Activated CD4-positive, CD25-positive, alpha-beta regulatory T cell treated with anti-CD3 and anti-CD28 coated beads, Interleukin-2, amount 50 U/mL, for 72 hours (primary cell): ENCODE results near the gene PLA2G2E.
"Not testable (repeated sequence)": the region's sequence is repeated elsewhere in the genome, so short reads cannot be mapped to it uniquely, and the experiment has no call there.

Source experiments
- DNase-seq: peaks from one replicate; pipeline ENCODE4 v3.0.0; 2021

PLA2G2E gene

DNA sequence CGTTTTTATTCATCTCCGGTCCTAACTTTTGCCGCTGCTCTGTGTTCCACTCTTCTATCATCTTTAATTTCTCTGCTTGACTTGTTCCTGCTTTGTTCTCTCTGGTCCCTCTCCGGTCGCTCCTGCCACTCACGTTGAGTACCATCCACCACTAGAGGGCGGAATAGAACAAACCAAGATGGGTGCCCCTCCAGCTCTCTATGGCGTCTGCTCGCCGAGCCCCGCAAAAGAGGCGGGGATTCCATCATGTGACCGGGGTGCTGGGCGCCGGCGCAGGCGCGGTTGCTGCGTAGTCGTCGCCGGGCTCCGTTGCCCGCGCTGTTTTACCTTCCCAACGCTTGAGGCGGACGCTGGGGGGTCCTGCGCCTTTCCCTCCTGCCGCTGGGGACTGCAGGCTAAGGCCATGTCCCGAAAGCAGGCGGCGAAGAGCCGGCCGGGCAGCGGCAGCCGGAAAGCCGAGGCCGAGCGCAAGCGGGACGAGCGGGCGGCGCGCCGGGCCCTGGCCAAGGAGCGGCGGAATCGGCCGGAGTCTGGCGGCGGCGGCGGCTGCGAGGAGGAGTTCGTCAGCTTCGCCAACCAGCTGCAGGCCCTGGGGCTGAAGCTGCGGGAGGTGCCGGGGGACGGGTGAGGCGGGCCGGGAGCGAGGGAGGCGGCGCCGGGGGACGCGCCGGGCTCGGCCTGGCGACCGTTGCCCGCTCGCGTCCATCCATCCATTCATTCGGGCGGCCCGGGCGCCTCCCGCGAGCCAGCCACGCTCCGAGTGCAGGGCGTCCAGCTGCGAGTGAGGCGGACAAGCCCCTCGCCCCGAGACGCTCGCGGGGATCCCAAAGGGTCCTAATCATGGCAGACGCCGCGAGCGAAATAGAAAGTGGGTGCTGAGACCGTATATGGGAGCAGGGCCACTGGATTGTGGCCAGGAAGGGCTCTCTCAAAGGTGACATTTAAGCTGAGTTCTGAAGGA is 41.0 kb downstream of the PLA2G2E start, which contains the start of gene OTUD3:
OTUD3 (plus strand) TSS at position 285 of the 961 bp plus-strand sequence; CDS start at position 404, 119 bp downstream.
- peak; percentile 93 for DNase-seq

- DNase-seq: not testable (repeated sequence)
Measured at GRCh38 chr1:19880841-19881240, 42.6 kb downstream of the PLA2G2E start.

DNA sequence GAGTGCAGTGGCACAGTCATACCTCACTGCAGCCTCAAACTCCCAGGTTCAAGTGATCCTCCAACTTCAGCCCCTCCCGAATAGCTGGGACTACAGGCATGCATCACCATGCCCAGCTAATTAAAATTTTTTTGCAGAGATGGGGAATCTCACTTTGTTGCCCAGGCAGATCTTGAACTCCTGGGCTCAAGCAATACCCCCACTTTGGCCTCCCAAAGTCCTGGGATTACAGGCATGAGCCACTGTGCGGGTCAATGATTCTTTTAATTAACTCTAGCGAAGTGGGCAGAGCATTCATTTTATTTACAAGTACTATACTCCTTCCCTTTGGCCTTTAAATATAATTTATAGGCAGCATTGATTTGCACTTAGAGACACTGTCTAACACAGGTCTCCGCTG is 43.8 kb downstream of the PLA2G2E start:
- DNase-seq: no peak

GRCh38 chr1:19879227-19879626 is 44.2 kb downstream of the PLA2G2E start:
- DNase-seq: no peak

DNA sequence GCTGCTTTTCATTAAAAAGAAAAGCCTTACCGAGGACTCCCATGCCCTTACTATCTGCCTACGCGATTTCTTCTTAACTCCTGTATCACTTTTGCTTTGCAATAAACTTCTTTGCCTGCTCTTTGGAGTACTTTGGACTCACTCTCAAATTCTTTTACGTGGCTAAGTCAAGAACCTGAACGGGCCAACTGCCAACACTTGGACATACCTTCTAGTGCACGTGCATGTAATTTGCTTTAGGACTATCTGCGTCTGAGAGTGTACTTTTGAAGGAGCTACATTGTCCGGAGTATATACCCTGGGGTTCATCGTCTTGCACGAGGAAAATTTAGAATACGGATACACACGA is 44.8 kb downstream of the PLA2G2E start:
- no peak for DNase-seq

DNA sequence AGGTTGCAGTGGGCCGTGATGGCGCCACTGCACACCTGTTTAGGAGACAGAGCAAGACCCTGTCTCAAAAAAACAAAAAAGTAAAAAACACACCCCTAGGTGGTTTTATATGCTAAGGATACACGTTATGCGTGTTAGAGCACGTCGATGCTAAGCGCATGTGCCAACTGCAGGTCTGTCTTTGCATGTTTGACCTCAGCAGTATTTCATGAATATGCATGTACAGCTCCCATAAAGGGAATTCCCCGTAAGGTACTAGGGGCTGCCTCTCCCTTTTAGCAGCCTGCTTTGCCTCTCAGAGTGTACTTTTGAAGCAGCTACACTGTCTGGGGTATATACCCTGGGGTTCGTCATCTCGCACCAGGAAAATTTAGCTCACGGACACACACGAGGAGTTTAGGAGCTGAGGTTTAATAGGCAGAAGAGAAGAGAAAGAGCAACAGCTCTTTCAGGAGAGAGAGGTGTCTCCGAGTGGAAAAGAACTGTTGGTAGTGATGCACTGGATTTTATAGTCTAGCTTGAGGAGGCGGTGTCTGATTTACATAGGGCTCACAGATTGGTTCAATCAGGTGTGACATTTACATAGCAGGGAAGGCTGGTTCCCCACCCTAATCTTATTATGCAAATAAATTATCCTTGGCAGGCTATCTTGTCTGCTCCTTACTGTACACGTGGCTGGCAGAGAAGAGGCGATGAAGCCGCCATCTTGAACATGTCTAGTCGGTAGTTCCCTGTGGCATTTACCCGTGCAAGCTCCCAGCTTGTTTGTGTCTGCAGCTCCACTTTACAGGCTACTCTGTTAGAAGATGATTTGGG is 45.4 kb downstream of the PLA2G2E start:
- no peak for DNase-seq

DNA sequence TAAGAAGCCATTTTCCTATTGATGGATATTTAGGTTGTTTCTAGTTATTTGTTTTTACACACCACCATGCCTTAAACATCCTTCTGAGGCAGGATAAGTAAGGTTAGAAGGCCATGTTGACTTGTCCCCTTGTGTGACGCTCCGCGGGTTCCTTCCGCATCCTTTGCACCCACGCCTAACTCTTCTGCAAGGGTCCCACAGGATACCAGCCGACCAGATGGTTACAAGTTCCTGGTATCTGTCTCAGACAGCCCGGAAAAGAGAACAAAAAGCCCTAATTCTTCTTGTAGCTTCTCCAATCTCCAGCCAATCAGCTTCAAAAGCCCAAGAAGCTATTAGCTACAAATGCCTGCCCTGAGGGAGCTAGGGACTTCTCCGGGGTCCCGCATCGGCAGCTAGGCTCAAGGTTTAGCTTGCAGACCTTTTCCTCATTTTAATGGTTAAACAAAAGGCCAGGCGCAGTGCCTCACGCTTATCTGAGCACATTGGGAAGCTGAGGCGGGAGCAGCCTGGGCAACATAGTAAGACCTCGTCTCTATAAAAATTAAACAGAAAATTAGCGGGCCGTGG is 46.2 kb downstream of the PLA2G2E start:
- no peak for DNase-seq

GRCh38 chr1:19872190-19872589 is 51.2 kb downstream of the PLA2G2E start:
- DNase-seq: no peak
